Renal pelvis (tissue), 4 donors: ENCODE results near the gene PRMT7. TPM values are rescaled to one million over a fixed set of nuclear protein-coding genes. Genes with fewer than 3 reads are reported as not detected.

ENCODE experiments used
- DNase-seq: peaks from one replicate; pipeline ENCODE4 v3.0.0-alpha.2; 2013
- polyA plus RNA-seq, 3 donors: library from polyadenylated mRNA; unstranded; fragments of 120-200 nt; gene quantifications; one replicate each; pipeline ENCODE4 v1.2.1, GENCODE V29; 2013; ENCODE audit not compliant: insufficient read length in 3 of 3

The PRMT7 gene
- polyA plus RNA-seq, 3 donors: 47.1 to 71.1 (median 64.8) TPM

DNA sequence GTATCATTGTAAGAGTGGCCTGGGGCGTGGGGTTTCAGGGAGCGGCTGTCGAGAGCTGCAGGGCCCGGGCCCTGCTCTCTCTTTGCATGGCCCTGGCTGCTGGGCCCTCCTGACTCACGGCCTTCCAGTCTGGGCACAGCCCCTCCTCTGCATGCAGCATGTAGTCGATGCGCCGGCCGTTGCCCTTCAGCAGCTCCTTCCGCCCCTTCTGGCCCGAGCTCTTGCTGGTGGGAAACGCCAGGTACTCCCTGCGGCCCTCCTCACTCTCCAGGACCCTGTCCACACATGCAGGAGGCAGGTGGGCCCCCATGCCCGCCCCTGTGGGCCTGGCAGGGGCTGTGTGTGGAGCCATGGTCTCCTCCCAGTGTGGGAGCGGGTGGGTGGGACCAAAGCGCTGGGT is 50.7 kb downstream of the PRMT7 start:
- DNase-seq: no peak

DNA sequence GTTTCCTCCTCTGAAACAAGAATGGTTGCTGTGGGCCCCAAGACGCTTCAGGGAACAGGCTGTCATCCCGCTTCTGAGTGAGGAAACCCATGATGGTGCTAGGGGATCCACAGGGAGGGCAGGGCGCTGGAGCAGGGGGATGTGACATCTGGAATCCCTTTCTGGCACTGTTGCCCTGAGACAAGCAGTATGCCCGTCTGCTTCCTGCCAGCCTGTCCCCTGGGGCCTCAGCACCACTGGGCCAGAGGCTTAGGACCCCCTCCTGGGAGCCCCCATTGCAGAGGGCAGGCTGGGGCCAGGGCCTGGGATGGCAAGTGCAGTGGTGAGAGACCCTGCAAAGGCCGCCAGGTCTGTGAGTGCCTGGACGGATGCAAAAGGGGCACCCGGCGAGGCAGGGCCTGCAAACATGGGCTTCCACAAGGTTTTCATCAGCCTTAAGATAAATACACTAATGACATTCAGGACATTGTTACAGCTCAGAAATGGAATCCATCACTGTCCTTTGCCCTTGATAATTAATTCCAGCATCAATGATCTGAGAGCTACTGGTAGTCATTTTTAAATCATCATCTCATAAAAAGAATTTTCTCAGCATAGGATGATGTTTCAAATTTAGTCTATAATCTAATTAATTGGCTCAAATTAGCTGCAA is 51.6 kb downstream of the PRMT7 start:
- no peak for DNase-seq

GRCh38 chr16:68362947-68363657 is 52.3 kb downstream of the PRMT7 start:
- peak; percentile 43 for DNase-seq

DNA sequence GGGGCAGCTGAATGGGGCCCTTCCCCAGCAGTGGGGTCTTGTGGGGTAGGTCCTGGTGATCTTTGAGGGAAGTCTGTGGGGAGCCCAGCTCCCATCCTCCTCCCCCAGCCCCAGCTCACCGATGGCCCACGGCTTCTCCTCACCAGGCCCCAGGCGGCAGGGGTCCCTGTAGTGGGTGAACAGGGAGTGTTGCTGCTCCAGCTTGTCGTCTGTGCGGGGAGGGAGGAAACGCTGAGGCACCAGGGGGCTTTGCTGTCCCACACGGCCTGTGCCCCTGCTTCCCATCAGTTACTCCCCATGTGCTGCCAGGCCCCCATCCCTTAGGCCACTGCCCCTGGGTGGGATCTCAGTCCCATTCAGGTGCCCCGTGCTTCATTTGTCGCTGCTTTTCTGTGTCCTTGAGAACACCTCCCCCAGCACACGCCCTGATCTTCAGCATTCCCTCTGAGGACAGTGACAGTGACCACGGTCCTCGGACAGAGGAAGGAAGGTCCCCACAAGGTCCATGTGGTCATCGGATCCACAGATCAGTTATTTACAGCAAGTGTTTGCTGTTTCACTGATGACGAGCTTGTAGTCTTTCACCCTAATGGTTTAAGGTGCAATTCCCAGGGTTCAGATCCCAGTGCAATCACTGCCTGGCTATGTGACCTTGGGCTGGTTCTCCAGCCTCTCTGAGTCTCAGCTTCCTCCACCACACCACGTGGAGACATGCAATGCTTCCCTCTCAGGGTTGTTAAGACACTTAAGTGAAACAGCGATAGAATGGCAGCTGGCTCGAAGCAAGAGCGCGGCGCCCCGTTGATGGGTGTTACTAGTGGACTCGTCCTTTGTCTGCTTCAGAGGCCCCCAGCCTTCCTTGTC is 53.1 kb downstream of the PRMT7 start:
- no peak for DNase-seq

DNA sequence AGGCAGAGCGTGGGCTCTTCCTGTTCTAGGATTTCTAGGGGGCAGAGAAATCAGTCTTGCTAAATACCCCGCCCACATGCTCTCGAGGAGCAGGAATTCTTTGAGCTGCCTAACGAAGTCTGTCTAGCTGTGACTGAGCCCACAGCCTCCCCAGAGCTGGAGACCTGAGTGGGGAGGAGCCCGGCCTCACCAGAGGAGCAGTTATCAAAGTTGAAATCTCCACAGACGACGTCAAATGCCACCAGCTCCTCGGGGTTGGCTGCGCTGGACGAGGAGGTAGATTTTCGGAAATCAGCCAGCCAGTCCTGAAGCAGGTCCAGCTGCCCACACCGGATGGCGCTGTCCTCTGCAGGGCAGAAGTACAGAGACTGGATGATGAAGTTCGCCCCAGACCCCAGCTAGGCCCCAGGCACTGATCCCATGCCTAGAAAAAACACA is 53.8 kb downstream of the PRMT7 start:
- DNase-seq: no peak

- no peak for DNase-seq
Measured at GRCh38 chr16:68365167-68365817, 54.5 kb downstream of the PRMT7 start.

- no peak for DNase-seq
Measured at GRCh38 chr16:68366062-68366461, 55.2 kb downstream of the PRMT7 start.

GRCh38 chr16:68367030-68367429 is 56.2 kb downstream of the PRMT7 start:
- no peak for DNase-seq

- no peak for DNase-seq
Measured at GRCh38 chr16:68367440-68367839, 56.6 kb downstream of the PRMT7 start.

DNA sequence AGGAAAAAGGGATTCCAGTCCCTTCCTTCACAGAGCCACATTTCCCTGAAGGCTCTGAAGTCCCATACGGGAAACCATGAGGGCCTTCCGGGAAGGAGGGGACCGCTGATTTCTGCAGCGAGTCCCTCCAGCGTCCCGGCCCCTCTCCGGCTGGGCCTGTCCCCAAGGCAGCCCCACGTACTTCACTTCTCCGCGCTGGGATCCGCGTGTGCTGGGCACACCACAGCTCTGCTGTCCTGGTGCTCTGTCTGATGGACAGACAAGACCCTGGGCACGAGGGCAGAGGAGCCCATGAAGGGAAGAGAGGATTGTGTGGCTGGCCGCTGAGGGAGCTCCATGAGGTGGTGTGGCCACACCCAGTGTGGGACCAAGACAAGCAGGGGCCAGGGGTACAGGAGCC is 57.1 kb downstream of the PRMT7 start:
- no peak for DNase-seq

DNA sequence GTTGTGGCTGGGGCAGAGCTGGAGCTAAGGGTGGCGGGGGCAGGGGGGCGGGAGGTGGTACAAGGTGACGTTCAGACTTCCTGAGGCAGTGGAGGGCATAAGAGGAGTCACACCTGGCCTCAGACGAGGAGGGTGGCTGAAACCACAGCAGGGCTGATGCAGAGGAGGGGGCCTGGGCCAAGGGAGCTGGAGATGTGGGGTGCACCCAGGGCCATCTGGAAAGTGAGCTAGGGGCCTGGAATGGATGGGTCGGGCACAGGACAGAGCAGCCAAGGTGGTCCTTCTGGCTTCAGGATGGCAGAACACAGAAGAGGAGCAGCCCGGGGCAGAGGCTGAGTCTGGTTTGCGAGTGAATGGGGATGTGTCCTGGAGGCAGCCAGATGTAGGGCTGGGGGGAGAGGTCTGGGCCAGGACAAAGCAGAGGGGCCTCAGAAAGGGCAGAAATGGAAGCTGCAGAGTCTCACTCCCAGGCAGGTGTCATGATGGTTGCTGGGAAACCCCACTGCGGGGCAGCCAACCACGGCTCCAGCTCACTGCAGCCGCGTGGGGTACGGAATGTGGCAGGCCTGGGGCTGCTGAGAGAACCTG is 57.6 kb downstream of the PRMT7 start:
- DNase-seq: no peak

GRCh38 chr16:68369168-68369567 is 58.3 kb downstream of the PRMT7 start:
- no peak for DNase-seq

GRCh38 chr16:68369697-68370580 is 59.1 kb downstream of the PRMT7 start:
- DNase-seq: no peak

DNA sequence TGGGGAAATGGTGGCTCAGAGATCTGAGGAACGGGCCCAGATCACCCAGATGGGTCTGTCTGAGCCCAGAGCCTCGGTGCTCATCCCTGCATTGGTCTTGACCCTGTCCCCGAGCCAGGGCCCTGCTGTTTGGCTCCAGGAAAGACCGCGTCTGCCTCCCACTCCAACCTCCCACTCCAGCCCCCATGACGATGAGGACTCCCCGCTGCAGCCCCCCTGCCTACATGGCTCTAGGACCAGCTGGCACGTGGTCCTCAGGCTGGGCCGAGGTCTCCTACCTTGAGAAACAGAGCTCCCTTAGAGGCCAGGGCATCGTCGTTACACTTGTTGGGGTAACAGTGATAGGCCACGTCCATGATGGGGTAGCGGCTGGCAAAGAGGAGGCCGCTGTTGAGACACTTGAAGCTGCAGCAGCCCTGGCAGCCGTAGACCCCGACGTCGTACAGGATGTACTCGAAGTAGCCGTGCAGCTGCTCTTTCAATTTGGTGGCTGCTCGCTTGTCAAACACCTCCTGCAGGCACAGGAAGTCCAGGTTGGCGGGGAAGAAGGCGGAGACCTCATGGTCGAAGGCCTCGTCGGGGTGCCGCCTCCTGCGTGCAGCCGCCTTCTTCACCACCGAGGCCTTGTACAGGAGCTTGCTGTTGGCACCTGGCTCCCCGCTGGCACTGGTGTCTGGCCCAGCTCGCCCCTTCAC is 59.9 kb downstream of the PRMT7 start:
- no peak for DNase-seq

- DNase-seq: no peak
Measured at GRCh38 chr16:68371276-68371651, 60.4 kb downstream of the PRMT7 start.

DNA sequence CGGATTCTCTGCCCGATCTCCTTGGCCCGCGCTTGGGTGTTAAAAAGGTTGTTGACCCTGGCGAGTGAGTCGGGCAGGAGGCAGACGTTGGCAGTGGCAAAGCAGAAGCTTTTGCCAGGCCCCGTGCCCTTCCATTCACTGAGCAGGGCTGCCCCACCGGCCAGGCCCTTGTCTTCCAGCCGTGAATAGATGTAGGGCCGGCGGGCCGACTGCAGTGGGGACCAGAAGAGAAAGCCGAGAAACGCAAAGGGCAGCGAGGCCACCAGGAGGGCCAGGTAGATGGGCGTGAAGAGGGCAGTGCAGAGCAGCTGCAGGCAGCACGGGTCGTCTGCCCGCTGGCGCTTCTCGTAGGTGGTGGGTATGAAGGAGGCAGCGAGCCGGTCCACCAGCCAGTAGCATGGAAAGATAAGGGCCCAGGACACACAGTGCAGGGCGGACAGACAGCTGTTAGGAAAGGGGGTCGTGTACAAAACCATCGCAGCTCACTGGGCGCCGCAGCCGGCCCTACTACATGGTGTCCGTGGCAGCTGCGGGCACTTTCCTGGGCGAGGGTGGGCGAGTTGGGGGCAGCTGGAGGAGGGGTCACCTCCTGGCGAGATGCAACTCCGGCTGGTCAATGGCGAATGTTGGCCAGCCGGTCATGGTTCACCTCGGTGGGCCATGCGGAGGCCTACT is 61.0 kb downstream of the PRMT7 start:
- no peak for DNase-seq

DNA sequence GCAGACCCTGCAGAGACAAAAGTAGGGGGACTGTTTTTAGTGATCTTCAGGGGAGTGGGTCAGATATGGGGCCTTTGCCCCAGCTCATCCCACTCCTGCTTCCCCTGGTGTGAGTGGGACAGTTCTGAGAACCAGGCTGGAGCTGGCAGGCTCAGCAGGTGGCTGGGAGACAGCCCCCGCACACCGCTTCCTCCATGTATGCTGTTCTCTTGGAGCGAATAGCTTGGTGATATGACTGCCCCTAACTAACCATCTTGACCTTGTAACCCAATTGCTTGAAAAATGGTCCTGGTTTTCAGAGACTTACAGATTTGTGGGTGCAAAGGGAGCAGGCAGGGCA is 61.5 kb downstream of the PRMT7 start:
- DNase-seq: no peak

DNA sequence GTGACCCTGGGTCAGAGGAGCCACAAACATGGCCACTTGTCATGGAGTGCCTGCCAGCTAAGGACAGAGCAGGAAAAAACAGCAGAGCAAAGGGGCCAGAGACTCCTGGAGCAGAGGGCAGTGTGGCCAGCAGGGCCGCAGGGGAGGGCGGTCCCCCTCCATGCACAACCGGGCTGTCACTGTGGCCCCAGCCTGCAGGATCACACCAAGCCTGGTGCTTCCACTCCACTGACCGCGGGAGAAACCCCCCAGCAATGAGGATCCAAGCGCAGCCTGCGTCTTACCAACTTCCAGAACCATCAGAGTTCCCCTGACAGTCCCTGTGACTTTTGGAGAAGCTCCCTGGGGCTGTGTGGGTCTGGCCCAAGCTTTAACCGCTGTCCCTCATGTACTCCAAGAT is 62.0 kb downstream of the PRMT7 start:
- no peak for DNase-seq

DNA sequence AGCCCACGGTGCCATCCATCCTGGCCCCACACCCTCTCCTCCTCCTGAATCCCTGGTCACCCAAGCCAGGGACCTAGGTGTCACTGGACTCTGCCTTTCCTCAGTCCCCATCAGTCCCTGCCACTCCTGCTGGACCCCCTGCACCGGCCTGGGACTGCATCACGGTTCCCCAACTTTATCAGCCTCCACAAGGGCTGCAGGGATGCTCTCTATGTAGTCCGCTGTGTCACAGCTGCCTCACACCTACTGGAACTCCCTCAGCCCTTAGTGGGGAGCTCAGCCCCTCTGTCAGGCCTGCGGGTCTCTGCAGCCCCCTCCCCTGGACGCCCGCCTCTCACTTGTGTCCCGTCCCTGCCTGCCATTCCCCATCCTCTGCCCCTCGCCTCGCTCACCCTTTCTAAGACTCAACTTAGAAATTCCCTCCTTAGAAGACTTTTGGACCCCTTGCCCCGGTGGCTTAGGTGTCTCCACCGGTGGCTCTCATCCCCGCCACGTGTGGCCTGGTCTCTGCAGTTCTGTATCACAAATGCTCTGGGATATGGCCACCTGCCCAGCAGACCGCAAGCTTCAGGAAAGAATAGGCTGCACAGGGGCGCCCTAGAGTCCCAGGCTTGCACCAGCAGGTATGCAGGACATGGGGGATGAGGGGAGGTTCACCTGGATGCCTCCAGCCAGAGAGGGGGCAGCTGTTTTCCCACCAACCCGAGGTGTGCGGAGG is 62.9 kb downstream of the PRMT7 start:
- no peak for DNase-seq
